GM18502 (cell line): ENCODE measurements around the gene ERO1B.

Experiments
- ATAC-seq: cut with Tn5 transposase; IDR thresholded peaks from one replicate; pipeline ENCODE4 v1.9.1; 2021; ENCODE audit warnings: mild to moderate bottlenecking; ENCODE audit not compliant: unreplicated experiment, poor library complexity

The ERO1B gene

GRCh38 chr1:236258114-236258622 lies 23.6 kb downstream of the ERO1B start:
- ATAC-seq, result no peak

GRCh38 chr1:236257216-236257615 lies 24.5 kb downstream of the ERO1B start:
- ATAC-seq, result no peak

- ATAC-seq, result no peak
Observed at GRCh38 chr1:236253918-236254637, 27.7 kb downstream of the ERO1B start.

- ATAC-seq, result no peak
Observed at GRCh38 chr1:236253119-236253518, 28.6 kb downstream of the ERO1B start.

DNA sequence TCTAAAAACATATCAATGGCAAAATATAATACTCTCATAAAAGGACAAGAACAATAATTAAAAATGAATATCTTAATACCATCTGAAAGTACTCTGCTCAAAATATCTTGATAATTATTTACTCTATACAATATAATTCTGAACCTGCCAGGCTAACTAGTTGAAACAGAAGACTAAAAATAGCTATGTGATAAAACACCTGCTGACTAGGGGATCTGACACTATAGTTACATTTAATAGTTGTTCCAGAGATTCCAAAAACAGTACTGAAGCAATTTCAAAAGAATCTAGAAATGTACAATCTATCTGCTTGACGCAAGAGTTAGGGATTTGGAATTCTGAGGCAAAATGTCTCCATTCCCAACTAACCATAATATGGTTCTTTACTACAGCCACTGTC lies 30.2 kb downstream of the ERO1B start:
- ATAC-seq, result no peak

DNA sequence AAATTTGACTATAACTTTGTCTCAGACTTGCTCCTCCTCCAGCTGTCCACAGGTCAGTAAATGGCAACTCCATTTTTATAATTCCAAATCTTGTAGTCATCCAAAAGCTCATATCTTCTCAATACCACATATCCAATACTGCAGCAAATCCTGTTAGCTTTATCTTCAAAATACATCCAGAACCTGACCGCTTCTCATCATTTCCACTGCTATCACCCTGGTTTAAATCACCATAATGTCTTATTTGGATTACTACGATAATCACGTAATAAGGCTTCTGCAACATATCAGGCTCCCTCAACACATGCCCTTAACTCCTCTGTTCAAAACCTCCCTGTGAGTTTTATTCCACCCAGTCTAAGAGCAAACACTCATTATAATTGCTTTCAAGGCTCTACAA lies 34.5 kb downstream of the ERO1B start:
- ATAC-seq, result no peak

GRCh38 chr1:236242568-236242967 lies 39.2 kb downstream of the ERO1B start:
- no peak for ATAC-seq

GRCh38 chr1:236240675-236241074 lies 41.1 kb downstream of the ERO1B start:
- no peak for ATAC-seq

- no peak for ATAC-seq
Observed at GRCh38 chr1:236239092-236239585, 42.6 kb downstream of the ERO1B start.

DNA sequence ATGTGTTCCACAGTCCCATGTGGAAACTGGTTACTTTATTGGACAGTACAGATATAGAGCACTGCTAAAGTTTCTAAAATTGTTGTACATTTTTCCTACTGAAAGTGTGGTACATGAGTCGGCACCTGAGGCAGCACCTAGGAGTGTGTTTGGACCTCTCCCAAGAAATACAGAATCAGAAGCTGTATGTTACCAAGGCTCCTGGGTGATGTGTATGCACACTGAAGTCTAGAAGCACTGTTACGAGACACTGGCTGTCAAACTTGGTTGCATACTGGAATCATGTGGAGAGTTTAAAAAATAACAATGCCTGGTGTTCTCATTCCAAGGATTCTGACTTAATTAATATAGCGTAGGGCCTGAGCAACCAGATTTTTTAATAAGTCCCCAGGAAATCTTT lies 46.6 kb downstream of the ERO1B start:
- no peak for ATAC-seq

DNA sequence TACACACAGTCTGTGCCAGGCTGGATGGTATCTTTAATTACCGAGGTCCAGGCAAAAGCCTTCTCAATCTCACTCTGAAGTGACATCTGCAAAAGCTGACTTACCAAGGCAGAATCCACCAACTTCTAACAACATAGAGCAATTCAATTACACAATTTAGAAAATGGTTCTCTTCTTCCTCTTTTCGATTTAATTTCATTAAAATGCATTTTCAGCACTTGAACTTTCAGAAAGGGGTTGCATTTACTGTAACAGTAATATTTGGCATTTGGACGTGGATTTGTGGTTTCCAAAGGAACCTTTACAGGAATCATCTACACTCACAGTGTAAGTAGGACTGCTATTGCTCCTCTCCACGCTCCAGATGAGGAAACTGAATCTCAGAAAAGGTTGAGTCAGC lies 53.3 kb downstream of the ERO1B start:
- no peak for ATAC-seq

DNA sequence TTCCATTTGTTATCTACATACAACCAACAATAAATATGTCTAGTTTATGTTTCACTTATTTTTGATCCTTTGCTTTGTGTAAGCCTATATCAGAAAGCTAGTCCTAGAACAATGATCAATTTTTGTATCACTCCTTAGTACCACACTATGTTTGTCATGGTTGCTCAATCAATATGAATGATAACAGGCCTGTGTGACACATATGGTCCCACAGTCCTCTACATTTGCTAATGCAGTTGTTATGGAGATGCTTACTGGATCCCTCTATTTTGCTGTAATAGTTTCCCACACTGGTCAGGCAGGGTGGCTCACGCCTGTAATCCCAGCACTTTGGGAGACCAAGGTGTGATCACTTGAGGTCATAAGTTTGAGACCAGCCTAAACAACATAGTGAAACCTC lies 59.1 kb downstream of the ERO1B start:
- no peak for ATAC-seq

GRCh38 chr1:236220473-236220872 lies 61.3 kb downstream of the ERO1B start:
- no peak for ATAC-seq

- ATAC-seq, result no peak
Observed at GRCh38 chr1:236214761-236215160, 67.0 kb downstream of the ERO1B start.

DNA sequence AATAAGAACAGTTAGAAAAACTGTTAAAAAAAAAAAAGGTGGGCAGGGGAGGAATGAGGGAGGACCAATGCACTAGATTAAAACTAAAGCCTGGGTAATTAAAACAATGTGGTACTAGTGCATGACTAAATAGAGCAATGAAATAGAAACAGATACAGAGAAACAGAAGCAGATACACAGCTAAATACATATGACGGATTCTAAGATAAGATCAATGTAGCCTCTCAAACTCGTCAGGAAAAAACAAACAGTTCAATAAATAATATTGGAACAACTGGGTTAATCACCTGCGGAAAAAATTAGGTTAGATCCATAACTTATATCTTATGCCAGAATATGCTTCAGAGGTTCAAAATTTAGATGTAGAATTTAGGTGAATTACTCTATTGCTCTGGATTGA lies 68.2 kb downstream of the ERO1B start:
- no peak for ATAC-seq

DNA sequence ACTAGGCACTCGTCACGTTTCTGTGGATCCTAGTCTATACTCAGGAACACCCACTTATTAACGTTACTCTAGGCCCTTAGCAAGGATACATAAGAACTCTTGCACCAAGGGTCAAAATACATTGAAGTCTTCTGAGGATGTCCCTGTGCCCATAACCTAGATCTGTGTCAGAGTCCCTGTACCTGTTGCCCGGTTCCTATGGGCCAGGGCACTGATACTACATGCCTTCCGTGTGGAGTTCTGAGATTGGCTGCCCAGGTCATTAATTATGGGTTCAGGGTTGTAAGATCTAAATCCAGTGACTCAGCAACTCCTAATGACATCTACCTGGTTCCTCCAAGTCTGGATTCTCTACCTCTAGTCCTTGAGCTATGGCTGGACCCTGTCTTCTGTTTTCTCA lies 69.9 kb downstream of the ERO1B start:
- no peak for ATAC-seq

GRCh38 chr1:236209713-236210112 lies 72.0 kb downstream of the ERO1B start:
- ATAC-seq, result no peak

DNA sequence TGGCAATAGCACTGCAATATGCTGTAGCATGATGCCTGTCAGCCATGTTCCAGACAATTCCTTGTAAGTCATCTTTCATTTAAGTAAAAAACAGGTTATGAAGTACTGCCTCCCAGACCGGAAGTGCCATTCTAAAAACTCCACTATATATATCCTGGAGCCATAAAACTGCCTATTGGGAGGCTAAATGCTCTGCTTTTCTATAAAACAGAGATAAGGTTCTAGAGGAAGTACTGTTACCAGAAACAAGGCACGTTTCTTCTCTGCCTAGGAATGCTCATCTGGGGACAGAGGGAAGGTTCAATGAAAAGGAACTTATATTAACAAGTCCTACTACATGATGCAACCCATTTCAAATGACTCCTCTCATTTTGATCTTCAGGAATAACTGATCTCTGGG lies 72.6 kb downstream of the ERO1B start:
- ATAC-seq, result no peak

- no peak for ATAC-seq
Observed at GRCh38 chr1:236207569-236207968, 74.2 kb downstream of the ERO1B start.

DNA sequence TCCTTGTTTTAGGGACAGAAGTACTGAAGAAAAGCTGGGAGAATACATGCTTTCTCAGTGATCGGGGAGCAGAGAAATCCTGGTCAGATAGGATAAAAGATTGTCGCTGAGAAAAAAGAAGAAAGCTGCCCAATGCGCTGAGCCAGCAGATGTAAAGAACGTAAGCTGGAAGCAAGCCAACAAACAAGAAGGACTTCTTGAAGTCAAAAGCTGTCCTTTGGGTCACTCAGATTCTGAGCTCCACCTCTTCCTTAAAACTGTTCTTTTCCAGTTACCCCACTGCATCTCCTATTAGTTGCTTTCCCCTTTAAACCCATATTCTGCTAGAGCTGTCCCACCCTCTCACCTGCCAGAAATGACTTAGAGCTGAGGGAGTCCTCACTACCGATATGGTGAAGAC lies 74.6 kb downstream of the ERO1B start:
- ATAC-seq, result no peak

GRCh38 chr1:236206548-236206947 lies 75.2 kb downstream of the ERO1B start:
- ATAC-seq, result no peak

- ATAC-seq, result no peak
Observed at GRCh38 chr1:236204656-236205055, 77.1 kb downstream of the ERO1B start.
